PC-3 (cell line): ENCODE measurements around the gene PSMD7. TPM values are rescaled to one million over a fixed set of nuclear protein-coding genes. Genes with fewer than 3 reads are reported as not detected.

Experiments
- ATAC-seq: fragments of 200-7000 bp; cut with Tn5 transposase; 2 replicates; pipeline ENCODE4 v1.9.1; 2020; ENCODE audit warnings: mild to moderate bottlenecking, moderate library complexity
- BruUV-seq: library from RNA; stranded (reverse); fragments of 400-500 nt; replicated peaks from 2 replicates; lab custom pipeline; 2021; lab: Mats Ljungman, UMichigan
- CTCF ChIA-PET: fragments of 300-600 bp; sonication (Branson Sonifier 250); formaldehyde crosslinking; loops from one replicate; lab custom pipeline; 2022; ENCODE audit warnings: antibody characterized with exemption; lab: Charles Lee
- POLR2A ChIA-PET: fragments of 300-600 bp; sonication (Branson Sonifier 250); formaldehyde crosslinking; loops from one replicate; lab custom pipeline; 2022; ENCODE audit warnings: antibody characterized with exemption; ENCODE audit not compliant: unreplicated experiment; lab: Charles Lee
- DNase-seq: peaks from one replicate; pipeline ENCODE4 v3.0.0-alpha.2; 2015
- H2AFZ ChIP-seq: fragments of 300-600 bp; sonication (generic); 2 replicates; pipeline ENCODE4 v1.6.0; 2016; ENCODE audit warnings: antibody characterized with exemption, low read length
- H3F3A ChIP-seq: fragments of 300-600 bp; sonication (generic); one replicate; pipeline ENCODE4 v1.6.0; 2017; ENCODE audit warnings: antibody characterized with exemption, low read length, control low read depth, mild to moderate bottlenecking; ENCODE audit not compliant: unreplicated experiment
- H3K27ac ChIP-seq: fragments of 300-600 bp; sonication (generic); 2 replicates; pipeline ENCODE4 v1.5.1; 2016; ENCODE audit warnings: mild to moderate bottlenecking, low read length
- H3K27me3 ChIP-seq: fragments of 300-600 bp; sonication (generic); 2 replicates; pipeline ENCODE4 v1.6.1; 2016; ENCODE audit warnings: low read length, mixed read lengths
- H3K36me3 ChIP-seq: fragments of 300-600 bp; sonication (generic); 2 replicates; pipeline ENCODE4 v1.6.1; 2016; ENCODE audit warnings: low read depth, mixed run types, low read length, mixed read lengths
- H3K4me1 ChIP-seq: fragments of 300-600 bp; sonication (generic); 2 replicates; pipeline ENCODE4 v1.5.1; 2016; ENCODE audit warnings: low read length; ENCODE audit not compliant: insufficient read depth
- H3K4me2 ChIP-seq: fragments of 300-600 bp; sonication (generic); 2 replicates; pipeline ENCODE4 v1.6.0; 2016; ENCODE audit warnings: low read length
- H3K4me3 ChIP-seq: fragments of 300-600 bp; sonication (generic); 2 replicates; pipeline ENCODE4 v1.5.1; 2016; ENCODE audit warnings: mild to moderate bottlenecking, low read length, mixed read lengths
- H3K79me2 ChIP-seq: fragments of 300-600 bp; sonication (generic); 2 replicates; pipeline ENCODE4 v1.6.1; 2017; ENCODE audit warnings: low read length, mixed read lengths
- H3K9ac ChIP-seq: fragments of 300-600 bp; sonication (generic); 2 replicates; pipeline ENCODE4 v1.6.0; 2016; ENCODE audit warnings: mild to moderate bottlenecking, low read length
- H3K9me2 ChIP-seq: fragments of 300-600 bp; sonication (generic); replicated peaks from 2 replicates; pipeline ENCODE4 v1.6.1; 2016; ENCODE audit warnings: mixed run types, low read length, mixed read lengths
- H3K9me3 ChIP-seq: fragments of 300-600 bp; sonication (generic); 2 replicates; pipeline ENCODE4 v1.6.1; 2016; ENCODE audit warnings: low read length, mixed read lengths
- H4K20me1 ChIP-seq: fragments of 300-600 bp; sonication (generic); 2 replicates; pipeline ENCODE4 v1.6.1; 2016; ENCODE audit warnings: low read length, mixed read lengths
- CTCF ChIP-seq: fragments of 300-600 bp; sonication (generic); conservative IDR thresholded peaks from 2 replicates; pipeline ENCODE4 v1.5.1; 2017; ENCODE audit warnings: antibody characterized with exemption, low read depth, mild to moderate bottlenecking, low read length
- EZH2 ChIP-seq: fragments of 300-600 bp; sonication (generic); IDR thresholded peaks from one replicate; pipeline ENCODE4 v1.6.1; 2017; ENCODE audit warnings: antibody characterized with exemption, mild to moderate bottlenecking, low read length; ENCODE audit not compliant: unreplicated experiment
- EZH2phosphoT487 ChIP-seq: fragments of 300-600 bp; sonication (generic); IDR thresholded peaks from 2 replicates; pipeline ENCODE4 v1.6.1; 2018; ENCODE audit warnings: mild to moderate bottlenecking, antibody characterized with exemption, low read length, borderline replicate concordance
- intact Hi-C: fragments of 100-400 bp; cut with micrococcal nuclease; formaldehyde crosslinking; loops from 2 replicates; pipeline ENCODE4 v1.9.0; 2023
- total RNA-seq: library from RNA; depleted of rRNA; stranded (reverse); fragments of >200 nt; gene quantifications from 2 replicates; pipeline ENCODE4 v1.2.3, GENCODE V29; 2014

PSMD7 gene
- total RNA-seq, 1 experiment from 2014 or later = 70.3 TPM

- ChIA-PET POLR2A (no interaction called here), CTCF (no interaction called here)
- no peak for DNase-seq
- BruUV-seq = no TSS peak
- no peaks in the 10 kb centered on the region for H3K4me1 ChIP-seq
- no peak overlapping the region for H3K27ac ChIP-seq
- no peaks in the 10 kb centered on the region for H3K9me2 ChIP-seq
- H3K36me3 ChIP-seq = no peaks in the 10 kb centered on the region
- H3F3A ChIP-seq = no peaks in the 10 kb centered on the region
- no peak for ATAC-seq
- no peaks in the 10 kb centered on the region for H4K20me1 ChIP-seq
- TF ChIP-seq EZH2phosphoT487 (no peak), EZH2 (no peak), CTCF (no peak)
- H3K9ac ChIP-seq = no peak overlapping the region
- H3K4me2 ChIP-seq = no peak overlapping the region
- H3K27me3 ChIP-seq = peaks cover 24% of the 10 kb centered on the region; the same call in 1 of the 2 replicates
- intact Hi-C loops = loop anchor here (5.0 kb wide), 1 partner anchor 323 kb away; no protein-coding TSS in a partner anchor
- no peaks in the 10 kb centered on the region for H3K9me3 ChIP-seq
- H3K79me2 ChIP-seq = no peaks in the 10 kb centered on the region
- H3K4me3 ChIP-seq = no peak overlapping the region
- no peak overlapping the region for H2AFZ ChIP-seq
Measured at GRCh38 chr16:74279805-74280204, 16.8 kb upstream of the PSMD7 start.

GRCh38 chr16:74280448-74280847 lies 16.2 kb upstream of the PSMD7 start:
- Histone ChIP-seq H2AFZ (no peak overlapping the region), H4K20me1 (no peaks in the 10 kb centered on the region), H3K36me3 (no peaks in the 10 kb centered on the region), H3K27ac (no peak overlapping the region), H3K4me2 (no peak overlapping the region), H3K9ac (no peak overlapping the region), H3K4me3 (no peak overlapping the region), H3K9me3 (no peaks in the 10 kb centered on the region), H3K9me2 (no peaks in the 10 kb centered on the region), H3K27me3 (peaks cover 24% of the 10 kb centered on the region; the same call in 1 of the 2 replicates), H3F3A (no peaks in the 10 kb centered on the region), H3K79me2 (no peaks in the 10 kb centered on the region), H3K4me1 (no peaks in the 10 kb centered on the region)
- intact Hi-C loops = no loop called here
- ChIA-PET POLR2A (no interaction called here), CTCF (no interaction called here)
- TF ChIP-seq EZH2phosphoT487 = no peak
- no peak for TF ChIP-seq EZH2
- no peak for TF ChIP-seq CTCF
- DNase-seq (no peak), ATAC-seq (no peak)
- BruUV-seq = no TSS peak

- Histone ChIP-seq H2AFZ (no peak overlapping the region), H3K27me3 (peaks cover 16% of the 10 kb centered on the region; the same call in 1 of the 2 replicates), H3K4me2 (no peak overlapping the region), H3K9me3 (no peaks in the 10 kb centered on the region), H3K9me2 (no peaks in the 10 kb centered on the region), H3K4me3 (no peak overlapping the region), H3K36me3 (no peaks in the 10 kb centered on the region), H3K4me1 (no peaks in the 10 kb centered on the region), H3K9ac (no peak overlapping the region), H3K79me2 (no peaks in the 10 kb centered on the region), H3K27ac (no peak overlapping the region), H3F3A (no peaks in the 10 kb centered on the region), H4K20me1 (no peaks in the 10 kb centered on the region)
- no peak for TF ChIP-seq EZH2
- no peak for TF ChIP-seq CTCF
- TF ChIP-seq EZH2phosphoT487 = no peak
- ChIA-PET CTCF (no interaction called here), POLR2A (no interaction called here)
- no TSS peak for BruUV-seq
- ATAC-seq (no peak), DNase-seq (no peak)
- intact Hi-C loops = no loop called here
Measured at GRCh38 chr16:74281300-74281699, 15.3 kb upstream of the PSMD7 start.
